ENCODE measurements around the gene SNRPD3.

SNRPD3 gene

DNA sequence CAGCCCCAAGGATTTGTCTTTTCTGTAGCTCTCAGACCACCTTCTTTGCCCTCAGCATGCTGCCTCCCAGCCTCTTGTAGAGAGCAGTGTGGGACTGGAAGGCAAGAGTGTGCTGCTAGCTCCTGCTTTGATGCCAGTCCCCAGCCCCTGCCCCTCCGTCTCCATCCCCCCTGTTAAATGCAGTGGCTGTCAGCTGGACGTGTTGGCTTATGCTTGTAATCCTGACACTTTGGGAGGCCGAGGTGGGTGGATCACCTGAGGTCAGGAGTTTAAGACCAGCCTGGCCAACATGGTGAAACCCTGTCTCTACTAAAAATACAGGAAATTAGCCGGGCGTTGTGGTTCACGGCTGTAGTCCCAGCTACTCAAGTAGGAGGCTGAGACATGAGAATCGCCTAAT lies 15.5 kb downstream of the SNRPD3 start:
- no peak for DNase-seq

- no peak for DNase-seq
Measured at GRCh38 chr22:24576778-24577177, 21.0 kb downstream of the SNRPD3 start.

DNA sequence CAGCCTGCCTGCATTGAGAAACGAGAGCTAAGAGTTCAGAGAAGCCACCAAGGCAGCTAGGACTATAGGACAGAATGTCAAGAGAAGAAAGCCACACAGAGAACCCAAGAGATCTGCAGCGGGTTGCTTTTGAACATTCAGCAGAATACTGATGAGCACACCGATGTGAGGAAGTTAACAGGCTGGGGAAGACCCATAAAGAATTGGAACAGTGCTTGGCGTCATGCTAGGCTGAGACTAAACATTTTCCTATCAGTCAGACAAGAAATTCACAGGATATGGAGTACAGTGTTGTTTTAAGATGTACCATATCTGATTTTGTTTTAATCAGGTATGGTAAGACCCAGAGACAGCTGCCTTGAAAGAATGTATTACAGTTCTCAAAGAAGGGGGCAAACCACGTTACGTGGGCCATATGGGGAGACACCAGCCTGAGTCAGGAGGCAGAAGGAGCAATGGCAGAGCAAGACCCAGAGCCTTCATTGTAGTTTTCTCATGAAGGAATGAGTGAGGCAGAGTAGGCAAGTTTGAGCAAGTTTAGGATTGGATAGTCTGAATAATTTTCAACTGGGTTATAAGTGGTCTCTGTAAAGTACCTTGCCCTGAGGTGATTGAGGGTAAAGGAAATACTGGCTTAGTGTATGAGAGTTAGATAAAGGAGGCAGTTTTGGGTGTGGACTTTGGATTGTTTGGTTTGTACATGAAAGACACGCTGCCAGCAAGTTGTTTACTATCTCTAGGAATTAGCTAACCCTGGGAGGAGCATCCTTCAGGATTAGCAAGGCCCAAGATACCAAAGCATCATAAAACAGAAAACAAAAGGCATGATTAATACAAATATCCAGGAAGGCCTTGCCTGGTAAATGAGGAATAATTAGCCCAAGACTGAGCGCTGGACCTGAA lies 22.8 kb downstream of the SNRPD3 start:
- no peak for DNase-seq

DNA sequence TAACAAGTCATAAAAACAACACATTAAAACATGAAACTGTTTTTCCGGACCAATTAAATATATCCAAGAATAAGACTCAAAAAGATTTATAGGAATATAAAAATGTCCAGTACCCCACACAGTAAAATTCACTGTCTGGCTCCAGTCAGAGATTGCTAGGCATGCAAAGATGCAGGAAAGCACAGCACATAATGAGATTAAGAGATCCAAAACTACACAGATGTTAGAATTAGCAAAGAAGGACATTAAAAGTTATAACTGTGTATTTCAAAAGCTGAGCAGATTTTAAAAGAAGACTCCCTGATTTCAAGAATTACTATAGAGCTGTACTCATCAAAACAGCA lies 23.4 kb downstream of the SNRPD3 start:
- no peak for DNase-seq

GRCh38 chr22:24580276-24580675 lies 24.5 kb downstream of the SNRPD3 start:
- DNase-seq = no peak

DNA sequence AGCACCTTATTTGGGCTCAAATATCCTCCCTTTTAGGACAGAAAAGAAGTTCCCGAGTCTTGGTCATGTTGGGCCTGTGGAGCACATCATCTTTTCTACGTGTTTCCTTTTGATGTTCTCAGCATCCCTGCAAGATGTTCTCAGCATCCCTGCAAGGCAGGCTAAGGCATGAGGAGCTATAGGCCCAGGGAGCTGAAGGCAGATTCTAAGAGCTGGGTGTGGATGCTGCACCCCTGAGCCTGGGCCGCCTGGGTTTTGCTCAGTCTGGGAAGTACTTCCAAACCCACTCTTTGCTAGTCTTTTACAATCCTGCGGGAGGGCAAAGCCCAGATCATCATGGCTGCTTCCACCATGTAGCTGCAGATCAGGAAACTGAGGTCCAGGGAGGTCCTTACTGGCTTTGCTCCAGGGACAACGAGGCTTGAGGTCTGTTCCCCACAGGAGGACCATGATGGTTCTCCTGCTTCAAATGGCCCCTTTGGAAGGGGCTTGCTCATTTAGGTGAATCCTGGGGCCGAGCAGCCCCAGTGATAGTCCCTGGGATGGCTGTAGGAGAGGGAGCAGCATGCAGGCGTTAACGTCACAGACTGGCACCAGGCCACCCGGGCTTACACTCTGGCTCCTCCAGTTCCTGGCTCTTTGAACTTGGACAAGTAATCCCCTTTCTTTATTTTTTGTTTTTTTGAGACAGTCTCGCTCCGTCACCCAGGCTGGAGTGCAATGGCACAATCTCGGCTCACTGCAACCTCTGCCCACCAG lies 26.4 kb downstream of the SNRPD3 start:
- no peak for DNase-seq

DNA sequence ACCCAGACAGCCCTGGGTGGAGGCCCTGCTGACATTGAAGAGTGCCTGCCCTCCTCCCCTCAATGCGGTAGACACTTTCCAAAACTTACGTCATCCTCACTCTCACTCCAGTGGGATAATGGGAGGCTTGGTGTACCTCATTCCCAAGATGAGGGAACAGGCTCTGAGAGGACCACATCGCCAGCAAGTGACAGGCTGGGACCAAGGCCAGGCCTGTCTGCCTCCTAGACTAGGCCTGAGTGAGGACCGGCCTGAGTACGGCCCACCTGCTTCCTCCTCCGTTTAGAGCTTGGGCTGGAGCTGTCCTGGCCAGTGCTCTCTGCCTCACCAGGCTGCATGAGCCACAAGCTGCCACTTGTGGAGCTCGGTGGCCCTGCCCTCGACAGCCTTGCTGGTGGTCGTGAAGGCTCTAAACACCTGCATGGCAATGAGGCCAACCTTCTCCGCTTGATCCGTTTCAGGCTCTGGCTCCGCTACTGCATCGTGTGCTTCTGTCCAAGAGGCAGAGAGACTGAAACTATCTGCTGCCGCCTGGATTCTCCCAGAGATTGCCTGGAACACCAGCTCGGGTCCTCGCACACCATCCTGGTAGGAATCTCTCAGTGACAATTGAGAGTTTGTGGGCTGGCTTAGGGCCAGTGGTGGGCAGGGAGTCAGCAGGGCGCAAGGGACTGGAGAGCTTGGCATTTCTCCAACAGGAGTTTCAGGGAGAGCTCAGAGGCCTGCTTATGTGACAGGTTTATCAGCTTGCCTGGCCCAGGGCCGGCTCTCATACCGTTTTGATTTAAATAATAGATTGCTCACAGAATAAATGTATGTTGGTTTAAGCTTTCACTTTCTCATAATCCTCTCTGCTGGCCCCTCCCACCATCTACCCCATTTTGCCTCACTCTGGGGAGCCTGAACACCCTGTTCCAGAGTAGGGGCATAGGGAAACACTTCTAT lies 27.7 kb downstream of the SNRPD3 start:
- no peak for DNase-seq

DNA sequence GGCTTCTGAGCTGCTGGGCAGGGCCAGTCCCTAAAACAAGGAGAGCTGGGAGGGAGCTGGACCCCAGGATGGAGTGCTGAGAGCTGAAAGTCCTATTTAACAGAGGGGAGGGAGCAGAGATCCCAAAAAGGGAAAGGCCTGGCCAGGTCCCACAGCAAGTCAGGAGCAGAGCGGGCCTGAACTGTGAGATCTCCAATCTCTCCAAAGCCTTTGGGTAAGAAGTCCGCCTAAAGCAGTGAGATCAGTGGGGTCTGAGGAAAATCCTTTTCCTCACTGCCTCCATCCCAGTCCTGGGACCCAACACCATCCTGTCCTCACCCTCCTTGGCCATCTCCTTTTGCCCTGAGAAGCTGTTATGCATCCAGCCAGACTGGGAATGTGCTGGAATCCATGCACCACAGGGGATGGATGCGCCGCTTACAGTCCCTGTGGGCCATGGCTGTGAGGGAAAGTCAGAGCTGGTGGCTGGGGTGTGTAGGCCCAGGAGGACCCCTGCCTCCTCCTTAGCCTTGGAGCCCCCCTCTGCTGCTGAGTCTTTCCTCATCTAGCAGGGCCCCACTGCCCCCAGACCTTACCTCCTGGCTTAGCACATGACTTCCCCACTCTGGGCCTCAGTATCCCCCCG lies 28.5 kb downstream of the SNRPD3 start:
- no peak for DNase-seq

DNA sequence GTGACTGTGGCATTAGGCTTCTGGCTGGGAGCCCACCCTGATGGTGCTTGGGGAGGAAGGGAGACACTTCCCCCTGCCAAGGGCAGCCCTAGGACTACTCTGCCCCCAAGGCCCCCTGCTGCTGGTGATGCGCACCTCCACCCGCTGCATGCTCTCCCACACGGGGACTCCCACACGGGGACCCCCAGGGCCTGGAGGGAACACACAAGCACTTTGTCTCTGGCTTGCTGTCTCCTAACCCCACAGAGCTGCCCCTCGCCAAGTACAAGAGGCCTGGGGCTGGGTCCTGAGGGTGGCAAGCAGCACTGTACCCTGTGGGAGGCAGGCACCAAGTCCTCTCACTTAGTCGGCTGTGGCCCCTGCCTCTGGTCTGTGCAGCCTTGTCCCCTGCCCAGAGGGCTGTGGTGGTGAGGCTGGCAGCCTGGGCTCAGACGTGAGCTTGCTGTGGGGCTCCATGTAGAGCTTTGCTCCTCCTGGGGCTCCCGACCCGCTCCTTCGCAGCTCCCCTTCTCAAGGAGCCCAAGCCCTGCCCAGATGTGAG lies 29.1 kb downstream of the SNRPD3 start:
- DNase-seq = no peak

DNA sequence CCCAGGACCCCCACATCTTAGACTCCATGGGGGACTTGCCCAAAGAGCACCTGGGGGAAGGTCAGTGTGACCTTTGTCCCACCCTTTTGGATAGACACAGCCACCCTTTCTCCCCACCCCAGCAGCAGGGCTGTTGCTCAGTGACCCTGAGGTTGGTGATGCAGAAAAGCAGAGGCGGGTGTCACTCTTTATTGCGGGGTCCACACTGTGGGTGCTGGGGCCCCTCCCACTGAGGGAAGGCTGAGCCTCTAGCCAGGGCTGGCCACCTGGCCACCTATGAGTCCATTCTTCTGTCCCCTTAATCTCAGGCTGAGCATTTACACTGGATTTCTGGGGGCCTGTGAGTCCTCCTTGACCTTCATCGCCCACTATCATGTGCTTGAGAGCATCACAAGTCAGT lies 29.7 kb downstream of the SNRPD3 start:
- no peak for DNase-seq

- no peak for DNase-seq
Measured at GRCh38 chr22:24585927-24586546, 30.2 kb downstream of the SNRPD3 start.

- DNase-seq = no peak
Measured at GRCh38 chr22:24587251-24587650, 31.5 kb downstream of the SNRPD3 start.

GRCh38 chr22:24587948-24588347 lies 32.1 kb downstream of the SNRPD3 start:
- no peak for DNase-seq

- no peak for DNase-seq
Measured at GRCh38 chr22:24588381-24588756, 32.6 kb downstream of the SNRPD3 start.

DNA sequence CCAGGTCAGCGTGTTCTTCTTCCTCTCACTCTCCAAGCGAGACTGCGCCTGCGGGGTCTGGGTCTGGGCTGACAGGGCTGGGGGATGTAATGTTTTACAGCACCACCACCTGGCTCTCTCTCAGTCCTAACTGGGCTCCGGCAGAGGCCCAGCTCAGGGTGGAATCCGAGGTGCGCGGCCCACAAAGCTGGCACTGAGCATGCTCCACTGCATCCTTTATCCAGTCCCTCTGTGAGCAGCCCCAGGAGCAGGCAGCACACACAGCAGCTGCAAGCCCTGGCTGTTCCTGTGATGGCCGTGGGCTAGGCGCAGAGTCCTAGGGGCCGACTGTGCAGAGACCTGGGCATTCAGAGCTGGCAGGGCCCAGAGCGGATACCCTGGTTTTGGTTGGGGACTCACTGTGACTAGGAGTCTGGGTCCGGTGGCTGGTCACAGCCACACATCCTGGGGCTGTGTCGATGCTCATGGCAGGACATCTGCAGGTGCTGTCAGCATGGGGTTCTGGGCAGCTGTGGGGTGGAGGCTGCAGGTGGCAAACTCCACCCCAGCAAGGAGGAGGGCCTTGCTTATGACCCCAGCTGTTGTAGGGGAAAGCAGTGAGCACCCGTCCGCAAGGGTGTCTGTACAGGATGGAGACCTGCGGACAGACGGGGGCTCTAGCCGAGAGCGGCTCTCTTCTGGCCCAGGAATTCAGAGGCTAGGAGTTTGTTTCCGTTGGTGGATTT lies 33.1 kb downstream of the SNRPD3 start:
- no peak for DNase-seq

- DNase-seq = no peak
Measured at GRCh38 chr22:24589518-24590030, 33.8 kb downstream of the SNRPD3 start.

GRCh38 chr22:24590596-24591173 lies 34.9 kb downstream of the SNRPD3 start:
- DNase-seq = no peak

GRCh38 chr22:24591286-24591830 lies 35.6 kb downstream of the SNRPD3 start:
- no peak for DNase-seq

DNA sequence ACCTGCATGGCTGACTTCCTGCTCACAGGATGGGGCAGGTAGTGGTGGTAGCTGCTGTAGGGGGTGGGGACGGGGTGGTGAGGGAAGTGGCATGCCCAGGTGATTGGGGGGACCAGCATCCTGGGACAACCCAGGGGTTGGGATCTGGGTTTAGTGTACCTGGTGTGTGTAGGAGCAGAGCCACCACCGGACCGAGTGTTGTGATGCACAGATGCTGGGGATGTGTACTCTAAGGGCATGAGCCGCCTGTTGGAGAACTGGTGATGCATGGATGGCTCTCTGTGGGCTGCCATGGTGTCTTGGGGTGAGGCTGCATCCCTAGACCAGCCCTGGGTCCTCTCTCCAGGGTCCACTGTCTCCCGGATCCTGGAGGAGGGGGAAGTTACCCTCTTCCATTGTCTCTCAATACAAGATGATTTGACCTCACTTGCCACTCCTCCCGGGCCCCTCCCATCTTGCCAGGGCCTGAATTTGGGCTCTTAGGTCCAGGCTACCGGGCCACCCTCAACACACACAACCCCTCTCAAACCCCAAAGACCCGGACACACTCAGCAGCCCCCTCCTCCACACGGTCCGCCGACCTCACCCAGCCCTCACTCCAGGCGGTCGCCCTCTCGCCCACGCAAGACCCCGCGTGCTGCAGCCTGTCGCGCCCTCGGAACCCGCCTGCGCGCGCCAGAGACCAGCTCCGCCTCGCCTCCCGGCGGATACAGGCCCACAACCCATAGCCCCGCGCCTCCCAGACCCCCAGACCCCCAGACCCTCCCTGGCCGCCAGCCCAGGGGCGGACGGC lies 36.5 kb downstream of the SNRPD3 start:
- DNase-seq = no peak
